ENCODE results near the gene KCNJ18. TPM values are rescaled to one million over a fixed set of nuclear protein-coding genes. Genes with fewer than 3 reads are reported as not detected.
"Not testable (repeated sequence)": the region's sequence is repeated elsewhere in the genome, so short reads cannot be mapped to it uniquely, and the experiment has no call there.

Gene KCNJ18
- total RNA-seq, 1 experiment from 2014 or later: not detected

GRCh38 chr17:21689604-21690003 lies 2.7 kb upstream of the KCNJ18 start:
- peaks cover 3% of the 10 kb centered on the region for H3K27me3 Mint-ChIP-seq (ENCODE audit: insufficient read depth, unreplicated experiment)
- H3K36me3 Mint-ChIP-seq (ENCODE audit: insufficient read depth, unreplicated experiment): no peaks in the 10 kb centered on the region
- ChIA-PET POLR2A (no interaction called here), CTCF (no interaction called here)
- no peak overlapping the region for H3K4me3 Mint-ChIP-seq (ENCODE audit: unreplicated experiment)
- Histone ChIP-seq H3K27me3 (replicated peaks; ENCODE audit: control insufficient read depth, insufficient read depth, low read length) (no peaks in the 10 kb centered on the region), H3K36me3 (ENCODE audit: control insufficient read depth, insufficient read depth, low read length) (no peaks in the 10 kb centered on the region), H3K9me3 (no peaks in the 10 kb centered on the region), H3K4me1 (no peaks in the 10 kb centered on the region), H3K4me3 (ENCODE audit: low read depth, low read length) (no peak overlapping the region)
- H3K9me3 Mint-ChIP-seq (ENCODE audit: unreplicated experiment): no peaks in the 10 kb centered on the region
- DNase-seq: no peak
- no peak for TF ChIP-seq CTCF (IDR thresholded peaks at IDR 0.05; ENCODE audit: insufficient read depth in 1 of 2, low read depth in 1 of 2, low read length in 1 of 2, severe bottlenecking in 1 of 2, unreplicated experiment in 1 of 2)
- H3K4me1 Mint-ChIP-seq (ENCODE audit: low read depth, unreplicated experiment): no peaks in the 10 kb centered on the region
- no TSS peak for BruUV-seq (replicated peaks)
- intact Hi-C loops (cut with micrococcal nuclease; ENCODE audit: unreplicated experiment): no loop called here
- H3K27ac Mint-ChIP-seq (ENCODE audit: unreplicated experiment): no peak overlapping the region

GRCh38 chr17:21690811-21691210 lies 1.5 kb upstream of the KCNJ18 start:
- BruUV-seq (replicated peaks); H3K36me3 ChIP-seq (ENCODE audit: control insufficient read depth, insufficient read depth, low read length); intact Hi-C loops (cut with micrococcal nuclease; ENCODE audit: unreplicated experiment); H3K4me3 ChIP-seq (ENCODE audit: low read depth, low read length); CTCF ChIA-PET; H3K27me3 Mint-ChIP-seq (ENCODE audit: insufficient read depth, unreplicated experiment); H3K4me1 ChIP-seq; H3K4me1 Mint-ChIP-seq (ENCODE audit: low read depth, unreplicated experiment); H3K27me3 ChIP-seq (replicated peaks; ENCODE audit: control insufficient read depth, insufficient read depth, low read length); DNase-seq; H3K27ac Mint-ChIP-seq (ENCODE audit: unreplicated experiment); H3K4me3 Mint-ChIP-seq (ENCODE audit: unreplicated experiment); H3K9me3 Mint-ChIP-seq (ENCODE audit: unreplicated experiment); H3K9me3 ChIP-seq; H3K36me3 Mint-ChIP-seq (ENCODE audit: insufficient read depth, unreplicated experiment): not testable (repeated sequence)
- POLR2A ChIA-PET: interaction anchor here (0.7 kb wide), 1 partner anchor 13 kb away, joined by 3 read pairs; no protein-coding TSS in a partner anchor

- CTCF ChIA-PET; H3K4me1 Mint-ChIP-seq (ENCODE audit: low read depth, unreplicated experiment); H3K4me1 ChIP-seq; H3K9me3 Mint-ChIP-seq (ENCODE audit: unreplicated experiment); H3K36me3 ChIP-seq (ENCODE audit: control insufficient read depth, insufficient read depth, low read length); H3K9me3 ChIP-seq; H3K36me3 Mint-ChIP-seq (ENCODE audit: insufficient read depth, unreplicated experiment); intact Hi-C loops (cut with micrococcal nuclease; ENCODE audit: unreplicated experiment); H3K27me3 ChIP-seq (replicated peaks; ENCODE audit: control insufficient read depth, insufficient read depth, low read length); H3K27me3 Mint-ChIP-seq (ENCODE audit: insufficient read depth, unreplicated experiment); H3K4me3 Mint-ChIP-seq (ENCODE audit: unreplicated experiment); BruUV-seq (replicated peaks); H3K4me3 ChIP-seq (ENCODE audit: low read depth, low read length); H3K27ac Mint-ChIP-seq (ENCODE audit: unreplicated experiment); DNase-seq: not testable (repeated sequence)
- POLR2A ChIA-PET: interaction anchor here (0.7 kb wide), 1 partner anchor 13 kb away, joined by 3 read pairs; no protein-coding TSS in a partner anchor
Observed at GRCh38 chr17:21691481-21691880, 842 bp upstream of the KCNJ18 start.

GRCh38 chr17:21692704-21693065 lies 362 bp downstream of the KCNJ18 start:
- BruUV-seq (replicated peaks); H3K4me1 Mint-ChIP-seq (ENCODE audit: low read depth, unreplicated experiment); CTCF ChIA-PET; H3K36me3 ChIP-seq (ENCODE audit: control insufficient read depth, insufficient read depth, low read length); intact Hi-C loops (cut with micrococcal nuclease; ENCODE audit: unreplicated experiment); H3K4me3 Mint-ChIP-seq (ENCODE audit: unreplicated experiment); H3K4me1 ChIP-seq; H3K9me3 ChIP-seq; H3K27ac Mint-ChIP-seq (ENCODE audit: unreplicated experiment); H3K36me3 Mint-ChIP-seq (ENCODE audit: insufficient read depth, unreplicated experiment); H3K27me3 Mint-ChIP-seq (ENCODE audit: insufficient read depth, unreplicated experiment); H3K27me3 ChIP-seq (replicated peaks; ENCODE audit: control insufficient read depth, insufficient read depth, low read length); POLR2A ChIA-PET; H3K4me3 ChIP-seq (ENCODE audit: low read depth, low read length); H3K9me3 Mint-ChIP-seq (ENCODE audit: unreplicated experiment): not testable (repeated sequence)
- peak in 1 of 2 experiments; percentile 30 for DNase-seq

- H3K36me3 Mint-ChIP-seq (ENCODE audit: insufficient read depth, unreplicated experiment); H3K27ac Mint-ChIP-seq (ENCODE audit: unreplicated experiment); BruUV-seq (replicated peaks); CTCF ChIA-PET; H3K4me1 ChIP-seq; H3K4me3 Mint-ChIP-seq (ENCODE audit: unreplicated experiment); H3K4me3 ChIP-seq (ENCODE audit: low read depth, low read length); H3K27me3 Mint-ChIP-seq (ENCODE audit: insufficient read depth, unreplicated experiment); H3K36me3 ChIP-seq (ENCODE audit: control insufficient read depth, insufficient read depth, low read length); H3K9me3 Mint-ChIP-seq (ENCODE audit: unreplicated experiment); H3K27me3 ChIP-seq (replicated peaks; ENCODE audit: control insufficient read depth, insufficient read depth, low read length); intact Hi-C loops (cut with micrococcal nuclease; ENCODE audit: unreplicated experiment); POLR2A ChIA-PET; H3K4me1 Mint-ChIP-seq (ENCODE audit: low read depth, unreplicated experiment); H3K9me3 ChIP-seq: not testable (repeated sequence)
- DNase-seq: peak in 1 of 2 experiments; percentile 2
Observed at GRCh38 chr17:21693391-21693796, 1.1 kb downstream of the KCNJ18 start.

GRCh38 chr17:21693937-21694336 lies 1.6 kb downstream of the KCNJ18 start:
- intact Hi-C loops (cut with micrococcal nuclease; ENCODE audit: unreplicated experiment); BruUV-seq (replicated peaks): not testable (repeated sequence)

GRCh38 chr17:21696227-21696626 lies 3.9 kb downstream of the KCNJ18 start:
- intact Hi-C loops (cut with micrococcal nuclease; ENCODE audit: unreplicated experiment); H3K4me3 Mint-ChIP-seq (ENCODE audit: unreplicated experiment); H3K36me3 Mint-ChIP-seq (ENCODE audit: insufficient read depth, unreplicated experiment): not testable (repeated sequence)

More at GRCh38 chr17:21693937-21694336, 1.6 kb downstream of the KCNJ18 start:
- H3K9me3 Mint-ChIP-seq (ENCODE audit: unreplicated experiment); H3K27ac Mint-ChIP-seq (ENCODE audit: unreplicated experiment); CTCF ChIA-PET; H3K27me3 Mint-ChIP-seq (ENCODE audit: insufficient read depth, unreplicated experiment); H3K4me1 ChIP-seq; H3K9me3 ChIP-seq; POLR2A ChIA-PET; H3K4me1 Mint-ChIP-seq (ENCODE audit: low read depth, unreplicated experiment); H3K4me3 ChIP-seq (ENCODE audit: low read depth, low read length); H3K36me3 Mint-ChIP-seq (ENCODE audit: insufficient read depth, unreplicated experiment); H3K27me3 ChIP-seq (replicated peaks; ENCODE audit: control insufficient read depth, insufficient read depth, low read length); H3K36me3 ChIP-seq (ENCODE audit: control insufficient read depth, insufficient read depth, low read length); H3K4me3 Mint-ChIP-seq (ENCODE audit: unreplicated experiment): not testable (repeated sequence)
- DNase-seq: peak in 1 of 2 experiments; percentile 20

More at GRCh38 chr17:21696227-21696626, 3.9 kb downstream of the KCNJ18 start:
- H3K9me3 ChIP-seq; H3K4me1 Mint-ChIP-seq (ENCODE audit: low read depth, unreplicated experiment); H3K9me3 Mint-ChIP-seq (ENCODE audit: unreplicated experiment); CTCF ChIA-PET; BruUV-seq (replicated peaks); H3K4me3 ChIP-seq (ENCODE audit: low read depth, low read length); POLR2A ChIA-PET; DNase-seq; H3K27me3 Mint-ChIP-seq (ENCODE audit: insufficient read depth, unreplicated experiment); H3K27ac Mint-ChIP-seq (ENCODE audit: unreplicated experiment); H3K36me3 ChIP-seq (ENCODE audit: control insufficient read depth, insufficient read depth, low read length); H3K4me1 ChIP-seq; H3K27me3 ChIP-seq (replicated peaks; ENCODE audit: control insufficient read depth, insufficient read depth, low read length): not testable (repeated sequence)
